SU-DHL-6 (cell line): ENCODE data around the gene CYTH1.

Experiments
- CTCF ChIP-seq: fragments of 200-600 bp; sonication (generic); IDR thresholded peaks from one replicate; pipeline ENCODE4 v1.5.1; 2017; ENCODE audit warnings: antibody characterized with exemption, mild to moderate bottlenecking, low read length, moderate library complexity; ENCODE audit not compliant: insufficient read depth, poor library complexity, severe bottlenecking
- EZH2phosphoT487 ChIP-seq: fragments of 200-600 bp; sonication (generic), shearing (Covaris generic); conservative IDR thresholded peaks from 2 replicates; pipeline ENCODE4 v1.6.1; 2018; ENCODE audit warnings: mild to moderate bottlenecking, antibody characterized with exemption, low read length, moderate library complexity, mixed read lengths

- no peak for TF ChIP-seq CTCF
- TF ChIP-seq EZH2phosphoT487 = no peak
Measured at GRCh38 chr17:78715876-78716275, 66.2 kb downstream of the CYTH1 start.
